Upper lobe of right lung (tissue), 1 donor: ENCODE measurements around the gene MEGF9. TPM values are rescaled to one million over a fixed set of nuclear protein-coding genes. Genes with fewer than 3 reads are reported as not detected.

Source experiments
- ATAC-seq: fragments of 200-7000 bp; cut with Tn5 transposase; one replicate; pipeline ENCODE4 v1.9.1; 2020; ENCODE audit warnings: mild to moderate bottlenecking, moderate library complexity
- DNase-seq: peaks from one replicate; pipeline ENCODE4 v3.0.0-alpha.2; 2020
- H3K27ac ChIP-seq: fragments of 200-600 bp; one replicate; pipeline ENCODE4 v1.8.0; 2022
- H3K27me3 ChIP-seq: fragments of 200-600 bp; one replicate; pipeline ENCODE4 v1.8.0; 2022; ENCODE audit warnings: mild to moderate bottlenecking
- H3K36me3 ChIP-seq: fragments of 200-600 bp; one replicate; pipeline ENCODE4 v1.8.0; 2022
- H3K4me1 ChIP-seq: fragments of 200-600 bp; one replicate; pipeline ENCODE4 v1.8.0; 2022
- H3K4me3 ChIP-seq: fragments of 200-600 bp; one replicate; pipeline ENCODE4 v1.8.0; 2022; ENCODE audit warnings: mild to moderate bottlenecking
- H3K9me3 ChIP-seq: fragments of 200-600 bp; one replicate; pipeline ENCODE4 v1.8.0; 2022
- CTCF ChIP-seq: fragments of 200-600 bp; IDR thresholded peaks from one replicate; pipeline ENCODE4 v1.8.0; 2022; ENCODE audit warnings: antibody characterized with exemption
- intact Hi-C: fragments of 100-400 bp; cut with DNase I; formaldehyde crosslinking; loops from one replicate; pipeline ENCODE4 v1.11.0; 2022
- total RNA-seq: library from RNA; stranded (reverse); fragmentation: NEBNext Ultra II Directional; extraction: Animal tissue kit (Norgen Biotek cat#: 25700); gene quantifications from one replicate; pipeline ENCODE4 v1.2.1, GENCODE V29; 2021
- donor health status: DM: no; HTN: yes; CAD: no; lungs with severe emphysema.

The MEGF9 gene
- total RNA-seq, 1 donor from 2014 or later = 92.9 TPM

DNA sequence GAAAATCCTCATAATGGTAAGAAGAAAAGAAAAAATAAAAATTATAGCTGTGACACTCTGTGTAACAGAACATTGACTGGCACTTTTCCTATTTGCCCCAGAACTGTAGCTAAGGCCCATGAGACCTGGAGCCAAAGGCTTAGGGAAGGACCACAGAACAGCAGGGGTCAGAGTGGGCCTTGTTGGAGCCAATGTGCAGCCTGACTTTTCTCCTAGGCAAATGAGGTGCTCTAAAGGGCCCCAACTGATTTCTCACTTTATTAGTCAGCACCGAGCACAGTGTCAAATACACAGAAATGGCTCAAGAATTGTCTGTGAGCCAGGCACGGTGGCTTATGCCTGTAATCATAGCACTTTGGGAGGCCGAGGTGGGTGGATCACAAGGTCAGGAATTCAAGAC is 4.0 kb upstream of the MEGF9 start:
- no peaks in the 10 kb centered on the region for H3K27me3 ChIP-seq
- no peak overlapping the region for H3K4me3 ChIP-seq
- no peaks in the 10 kb centered on the region for H3K36me3 ChIP-seq
- peaks cover 7% of the 10 kb centered on the region for H3K4me1 ChIP-seq
- intact Hi-C loops = no loop called here
- DNase-seq = no peak
- no peak for TF ChIP-seq CTCF
- ATAC-seq = no peak
- H3K9me3 ChIP-seq = no peaks in the 10 kb centered on the region
- H3K27ac ChIP-seq = no peak overlapping the region

DNA sequence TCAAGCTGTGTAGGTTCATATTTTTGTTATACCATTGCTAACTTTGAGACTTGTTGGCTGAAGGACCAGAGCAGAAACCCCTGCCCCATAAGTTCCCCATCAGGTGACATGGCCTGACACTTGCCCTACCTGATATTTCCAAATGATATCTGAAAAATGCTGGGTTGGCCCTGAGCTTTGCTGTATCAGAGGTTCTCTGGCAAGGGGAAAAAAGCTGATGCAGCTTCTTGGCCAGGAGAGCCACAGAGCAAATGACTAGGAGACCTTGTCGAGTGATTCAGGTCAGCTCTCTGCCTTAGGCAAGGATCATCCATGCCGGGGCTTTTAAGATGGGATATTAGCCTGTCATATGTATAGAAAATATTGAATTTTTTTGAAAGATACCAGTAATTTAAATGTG is 2.9 kb upstream of the MEGF9 start:
- ATAC-seq (no peak), DNase-seq (no peak)
- H3K27ac ChIP-seq = no peak overlapping the region
- H3K9me3 ChIP-seq = no peaks in the 10 kb centered on the region
- H3K36me3 ChIP-seq = no peaks in the 10 kb centered on the region
- peaks cover 9% of the 10 kb centered on the region for H3K4me1 ChIP-seq
- intact Hi-C loops = no loop called here
- H3K4me3 ChIP-seq = no peak overlapping the region
- no peaks in the 10 kb centered on the region for H3K27me3 ChIP-seq
- TF ChIP-seq CTCF = no peak

DNA sequence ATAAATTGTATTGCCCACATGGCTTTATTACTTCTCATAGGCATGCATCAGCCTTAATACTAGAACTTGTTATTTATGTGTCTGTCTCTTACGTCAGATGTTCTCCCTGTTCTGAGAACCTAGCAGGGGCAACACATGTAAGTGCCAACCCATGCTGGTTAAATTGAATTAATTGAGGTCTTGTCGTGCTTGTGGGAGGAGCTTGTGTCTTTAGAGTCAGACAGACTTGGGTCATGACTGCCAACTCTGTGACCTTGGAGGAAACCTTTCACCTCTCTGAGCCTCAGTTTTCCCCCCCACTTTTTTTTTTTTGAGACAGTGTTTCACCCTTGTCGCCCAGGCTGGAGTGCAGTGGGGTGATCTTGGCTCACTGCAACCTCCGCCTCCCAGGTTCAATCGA is 2.2 kb upstream of the MEGF9 start:
- H3K27me3 ChIP-seq = no peaks in the 10 kb centered on the region
- TF ChIP-seq CTCF = no peak
- H3K4me3 ChIP-seq = no peak overlapping the region
- H3K9me3 ChIP-seq = no peaks in the 10 kb centered on the region
- ATAC-seq (no peak), DNase-seq (no peak)
- intact Hi-C loops = no loop called here
- H3K27ac ChIP-seq = no peak overlapping the region
- H3K4me1 ChIP-seq = peaks cover 16% of the 10 kb centered on the region
- no peaks in the 10 kb centered on the region for H3K36me3 ChIP-seq

- H3K27me3 ChIP-seq = no peaks in the 10 kb centered on the region
- peaks cover 27% of the 10 kb centered on the region for H3K4me1 ChIP-seq
- H3K9me3 ChIP-seq = no peaks in the 10 kb centered on the region
- TF ChIP-seq CTCF = no peak
- DNase-seq (no peak), ATAC-seq (no peak)
- no peaks in the 10 kb centered on the region for H3K36me3 ChIP-seq
- H3K27ac ChIP-seq = peak overlapping the region; percentile 83
- intact Hi-C loops = no loop called here
- H3K4me3 ChIP-seq = no peak overlapping the region
These were observed 1.2 kb upstream of the MEGF9 start for GRCh38 chr9:120715389-120715924.

DNA sequence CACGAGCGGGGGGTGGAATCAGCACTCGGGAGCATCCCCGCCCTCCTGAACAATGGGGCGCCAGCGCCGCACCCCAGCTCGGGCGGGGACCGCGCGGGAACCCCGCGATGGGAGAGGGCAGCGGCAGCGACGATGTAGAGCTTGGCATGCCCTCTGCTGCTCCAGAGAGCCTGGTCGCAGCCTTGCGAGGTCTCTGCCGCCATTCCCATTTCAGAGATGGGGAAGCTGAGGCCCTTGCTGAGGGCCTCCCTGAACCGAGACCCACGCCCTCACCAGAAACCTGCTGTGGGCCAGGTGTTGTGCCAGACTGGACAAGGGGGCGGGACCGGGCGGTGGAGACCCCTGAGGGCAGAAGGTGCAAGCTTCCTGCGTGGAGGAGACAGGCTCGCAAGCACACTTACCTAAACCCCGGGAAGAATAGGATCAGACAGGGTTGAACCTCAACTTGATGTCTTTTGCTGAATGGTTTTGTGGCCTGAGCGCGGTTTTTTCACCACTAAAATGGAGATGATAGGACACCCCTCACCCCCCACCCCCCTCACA is 647 bp upstream of the MEGF9 start:
- peaks cover 27% of the 10 kb centered on the region for H3K4me1 ChIP-seq
- H3K4me3 ChIP-seq = peak overlapping the region; percentile 62
- no peaks in the 10 kb centered on the region for H3K36me3 ChIP-seq
- H3K27ac ChIP-seq = peak overlapping the region; percentile 83
- no peak for ATAC-seq
- no peak for TF ChIP-seq CTCF
- intact Hi-C loops = no loop called here
- no peaks in the 10 kb centered on the region for H3K27me3 ChIP-seq
- no peaks in the 10 kb centered on the region for H3K9me3 ChIP-seq
- DNase-seq = no peak
